ENCODE measurements around the gene BANF1. TPM values are rescaled to one million over a fixed set of nuclear protein-coding genes. Genes with fewer than 3 reads are reported as not detected.

The BANF1 gene
- total and polyA plus RNA-seq, 9 of the 15 experiments (the other 6 are each of a cell fraction or from before 2014, with no cell fraction given): 108 to 651 (median 263) TPM

DNA sequence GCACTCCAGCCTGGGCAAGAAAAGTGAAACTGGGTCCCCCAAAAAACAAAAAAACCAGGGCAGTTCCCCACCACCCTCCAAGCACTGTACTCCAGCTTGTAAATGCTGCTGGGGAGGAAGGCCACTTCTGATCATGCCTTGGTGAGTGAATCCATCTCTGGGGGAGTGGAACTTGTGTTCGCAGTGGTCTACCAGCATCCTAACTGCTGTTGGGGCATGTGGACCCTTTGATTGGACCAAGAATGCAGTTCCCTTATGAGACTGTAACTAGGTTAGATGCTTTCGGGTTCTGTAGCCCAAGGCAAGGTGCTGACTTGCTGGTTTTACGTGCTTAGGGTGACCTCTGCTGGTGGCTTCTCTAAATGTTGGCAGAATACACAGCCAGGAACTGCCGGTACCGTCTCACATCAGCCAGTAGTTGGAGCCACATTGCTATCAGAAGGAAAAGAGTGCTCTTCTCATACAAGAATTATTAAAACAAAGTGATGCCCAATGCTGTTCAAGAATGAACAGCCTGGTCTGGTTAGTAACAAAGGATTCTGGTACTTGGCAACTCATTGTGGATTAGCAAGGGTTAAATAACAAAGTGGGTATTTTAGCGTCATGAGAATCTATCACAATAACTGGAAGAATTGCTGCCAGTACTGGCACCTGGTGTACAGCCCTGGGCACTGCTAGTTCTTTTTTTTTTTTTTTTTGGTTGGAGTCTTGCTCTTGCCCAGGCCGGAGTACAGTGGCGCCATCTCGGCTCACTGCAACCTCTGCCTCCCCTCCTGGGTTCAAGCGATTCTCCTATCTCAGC is 13.3 kb upstream of the BANF1 start (continued):
- no peak for TF ChIP-seq ETV6 (IDR thresholded peaks at IDR 0.05; ENCODE audit: borderline replicate concordance in 1 of 2, low read depth in 2 of 2, low read length in 1 of 2)
- no peak for TF ChIP-seq ETV6 (CRISPR knock-in tag; IDR thresholded peaks at IDR 0.05; ENCODE audit: borderline replicate concordance)
- TF ChIP-seq RAD21 (CRISPR knock-in tag; conservative IDR thresholded peaks at IDR 0.05 in 1 of 2, IDR thresholded peaks at IDR 0.05 in 1 of 2): peak; percentile 99
- TF ChIP-seq, protein P1, sequence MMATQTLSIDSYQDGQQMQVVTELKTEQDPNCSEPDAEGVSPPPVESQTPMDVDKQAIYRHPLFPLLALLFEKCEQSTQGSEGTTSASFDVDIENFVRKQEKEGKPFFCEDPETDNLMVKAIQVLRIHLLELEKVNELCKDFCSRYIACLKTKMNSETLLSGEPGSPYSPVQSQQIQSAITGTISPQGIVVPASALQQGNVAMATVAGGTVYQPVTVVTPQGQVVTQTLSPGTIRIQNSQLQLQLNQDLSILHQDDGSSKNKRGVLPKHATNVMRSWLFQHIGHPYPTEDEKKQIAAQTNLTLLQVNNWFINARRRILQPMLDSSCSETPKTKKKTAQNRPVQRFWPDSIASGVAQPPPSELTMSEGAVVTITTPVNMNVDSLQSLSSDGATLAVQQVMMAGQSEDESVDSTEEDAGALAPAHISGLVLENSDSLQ (IDR thresholded peaks at IDR 0.05): no peak
- TF ChIP-seq, protein P2, sequence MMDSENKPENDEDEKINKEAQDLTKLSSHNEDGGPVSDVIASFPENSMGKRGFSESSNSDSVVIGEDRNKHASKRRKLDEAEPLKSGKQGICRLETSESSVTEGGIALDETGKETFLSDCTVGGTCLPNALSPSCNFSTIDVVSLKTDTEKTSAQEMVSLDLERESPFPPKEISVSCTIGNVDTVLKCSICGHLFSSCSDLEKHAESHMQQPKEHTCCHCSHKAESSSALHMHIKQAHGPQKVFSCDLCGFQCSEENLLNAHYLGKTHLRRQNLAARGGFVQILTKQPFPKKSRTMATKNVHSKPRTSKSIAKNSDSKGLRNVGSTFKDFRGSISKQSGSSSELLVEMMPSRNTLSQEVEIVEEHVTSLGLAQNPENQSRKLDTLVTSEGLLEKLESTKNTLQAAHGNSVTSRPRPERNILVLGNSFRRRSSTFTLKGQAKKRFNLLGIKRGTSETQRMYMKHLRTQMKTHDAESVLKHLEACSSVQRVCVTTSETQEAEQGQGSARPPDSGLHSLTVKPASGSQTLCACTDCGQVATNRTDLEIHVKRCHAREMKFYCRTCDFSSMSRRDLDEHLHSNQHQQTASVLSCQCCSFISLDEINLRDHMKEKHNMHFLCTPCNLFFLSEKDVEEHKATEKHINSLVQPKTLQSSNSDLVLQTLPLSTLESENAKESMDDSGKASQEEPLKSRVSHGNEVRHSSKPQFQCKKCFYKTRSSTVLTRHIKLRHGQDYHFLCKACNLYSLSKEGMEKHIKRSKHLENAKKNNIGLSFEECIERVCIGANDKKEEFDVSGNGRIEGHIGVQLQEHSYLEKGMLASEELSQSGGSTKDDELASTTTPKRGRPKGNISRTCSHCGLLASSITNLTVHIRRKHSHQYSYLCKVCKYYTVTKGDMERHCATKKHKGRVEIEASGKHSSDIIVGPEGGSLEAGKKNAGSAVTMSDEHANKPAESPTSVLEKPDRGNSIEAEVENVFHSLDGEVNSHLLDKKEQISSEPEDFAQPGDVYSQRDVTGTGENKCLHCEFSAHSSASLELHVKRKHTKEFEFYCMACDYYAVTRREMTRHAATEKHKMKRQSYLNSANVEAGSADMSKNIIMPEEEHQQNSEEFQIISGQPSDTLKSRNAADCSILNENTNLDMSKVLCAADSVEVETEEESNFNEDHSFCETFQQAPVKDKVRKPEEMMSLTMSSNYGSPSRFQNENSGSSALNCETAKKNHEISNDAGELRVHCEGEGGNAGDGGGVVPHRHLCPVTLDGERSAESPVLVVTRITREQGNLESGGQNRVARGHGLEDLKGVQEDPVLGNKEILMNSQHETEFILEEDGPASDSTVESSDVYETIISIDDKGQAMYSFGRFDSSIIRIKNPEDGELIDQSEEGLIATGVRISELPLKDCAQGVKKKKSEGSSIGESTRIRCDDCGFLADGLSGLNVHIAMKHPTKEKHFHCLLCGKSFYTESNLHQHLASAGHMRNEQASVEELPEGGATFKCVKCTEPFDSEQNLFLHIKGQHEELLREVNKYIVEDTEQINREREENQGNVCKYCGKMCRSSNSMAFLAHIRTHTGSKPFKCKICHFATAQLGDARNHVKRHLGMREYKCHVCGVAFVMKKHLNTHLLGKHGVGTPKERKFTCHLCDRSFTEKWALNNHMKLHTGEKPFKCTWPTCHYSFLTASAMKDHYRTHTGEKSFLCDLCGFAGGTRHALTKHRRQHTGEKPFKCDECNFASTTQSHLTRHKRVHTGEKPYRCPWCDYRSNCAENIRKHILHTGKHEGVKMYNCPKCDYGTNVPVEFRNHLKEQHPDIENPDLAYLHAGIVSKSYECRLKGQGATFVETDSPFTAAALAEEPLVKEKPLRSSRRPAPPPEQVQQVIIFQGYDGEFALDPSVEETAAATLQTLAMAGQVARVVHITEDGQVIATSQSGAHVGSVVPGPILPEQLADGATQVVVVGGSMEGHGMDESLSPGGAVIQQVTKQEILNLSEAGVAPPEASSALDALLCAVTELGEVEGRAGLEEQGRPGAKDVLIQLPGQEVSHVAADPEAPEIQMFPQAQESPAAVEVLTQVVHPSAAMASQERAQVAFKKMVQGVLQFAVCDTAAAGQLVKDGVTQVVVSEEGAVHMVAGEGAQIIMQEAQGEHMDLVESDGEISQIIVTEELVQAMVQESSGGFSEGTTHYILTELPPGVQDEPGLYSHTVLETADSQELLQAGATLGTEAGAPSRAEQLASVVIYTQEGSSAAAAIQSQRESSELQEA (IDR thresholded peaks at IDR 0.05; ENCODE audit: low read depth): no peak
- TF ChIP-seq, protein P3, sequence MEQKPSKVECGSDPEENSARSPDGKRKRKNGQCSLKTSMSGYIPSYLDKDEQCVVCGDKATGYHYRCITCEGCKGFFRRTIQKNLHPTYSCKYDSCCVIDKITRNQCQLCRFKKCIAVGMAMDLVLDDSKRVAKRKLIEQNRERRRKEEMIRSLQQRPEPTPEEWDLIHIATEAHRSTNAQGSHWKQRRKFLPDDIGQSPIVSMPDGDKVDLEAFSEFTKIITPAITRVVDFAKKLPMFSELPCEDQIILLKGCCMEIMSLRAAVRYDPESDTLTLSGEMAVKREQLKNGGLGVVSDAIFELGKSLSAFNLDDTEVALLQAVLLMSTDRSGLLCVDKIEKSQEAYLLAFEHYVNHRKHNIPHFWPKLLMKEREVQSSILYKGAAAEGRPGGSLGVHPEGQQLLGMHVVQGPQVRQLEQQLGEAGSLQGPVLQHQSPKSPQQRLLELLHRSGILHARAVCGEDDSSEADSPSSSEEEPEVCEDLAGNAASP (IDR thresholded peaks at IDR 0.05): no peak
- TF ChIP-seq CEBPB (tag; IDR thresholded peaks at IDR 0.05): no peak
- no peak for TF ChIP-seq PHTF2 (CRISPR knock-in tag; IDR thresholded peaks at IDR 0.05)
- TF ChIP-seq TAL1 (IDR thresholded peaks at IDR 0.05): no peak
- peak; percentile 91 for TF ChIP-seq ZNF316 (IDR thresholded peaks at IDR 0.05)
- TF ChIP-seq, protein P4, sequence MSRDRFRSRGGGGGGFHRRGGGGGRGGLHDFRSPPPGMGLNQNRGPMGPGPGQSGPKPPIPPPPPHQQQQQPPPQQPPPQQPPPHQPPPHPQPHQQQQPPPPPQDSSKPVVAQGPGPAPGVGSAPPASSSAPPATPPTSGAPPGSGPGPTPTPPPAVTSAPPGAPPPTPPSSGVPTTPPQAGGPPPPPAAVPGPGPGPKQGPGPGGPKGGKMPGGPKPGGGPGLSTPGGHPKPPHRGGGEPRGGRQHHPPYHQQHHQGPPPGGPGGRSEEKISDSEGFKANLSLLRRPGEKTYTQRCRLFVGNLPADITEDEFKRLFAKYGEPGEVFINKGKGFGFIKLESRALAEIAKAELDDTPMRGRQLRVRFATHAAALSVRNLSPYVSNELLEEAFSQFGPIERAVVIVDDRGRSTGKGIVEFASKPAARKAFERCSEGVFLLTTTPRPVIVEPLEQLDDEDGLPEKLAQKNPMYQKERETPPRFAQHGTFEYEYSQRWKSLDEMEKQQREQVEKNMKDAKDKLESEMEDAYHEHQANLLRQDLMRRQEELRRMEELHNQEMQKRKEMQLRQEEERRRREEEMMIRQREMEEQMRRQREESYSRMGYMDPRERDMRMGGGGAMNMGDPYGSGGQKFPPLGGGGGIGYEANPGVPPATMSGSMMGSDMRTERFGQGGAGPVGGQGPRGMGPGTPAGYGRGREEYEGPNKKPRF (IDR thresholded peaks at IDR 0.05; ENCODE audit: low read depth, low read length): no peak
- TF ChIP-seq RFX7 (CRISPR knock-in tag; IDR thresholded peaks at IDR 0.05): no peak
- no peak for TF ChIP-seq CXXC5 (CRISPR knock-in tag; IDR thresholded peaks at IDR 0.05)
